ENCODE measurements around the gene TMEM258. TPM values are rescaled to one million over a fixed set of nuclear protein-coding genes. Genes with fewer than 3 reads are reported as not detected.

Gene TMEM258
- total RNA-seq, 2 donors from 2014 or later: 146 to 169 TPM

GRCh38 chr11:61753672-61754071 lies 38.7 kb downstream of the TMEM258 start:
- H3K36me3 Mint-ChIP-seq (ENCODE audit: insufficient read depth in 2 of 2): no peaks in the 10 kb centered on the region
- H3K9me3 Mint-ChIP-seq: no peaks in the 10 kb centered on the region
- peaks cover 27% of the 10 kb centered on the region for H3K4me1 Mint-ChIP-seq (ENCODE audit: low read depth)
- peaks cover 30% of the 10 kb centered on the region for H3K27me3 Mint-ChIP-seq (ENCODE audit: low read depth)
- H3K4me3 Mint-ChIP-seq: peak overlapping the region; percentile 78 to 81
- DNase-seq (no peak), ATAC-seq (replicated peaks in 1 of 2) (no peak)
- no peak overlapping the region for H3K27ac Mint-ChIP-seq

DNA sequence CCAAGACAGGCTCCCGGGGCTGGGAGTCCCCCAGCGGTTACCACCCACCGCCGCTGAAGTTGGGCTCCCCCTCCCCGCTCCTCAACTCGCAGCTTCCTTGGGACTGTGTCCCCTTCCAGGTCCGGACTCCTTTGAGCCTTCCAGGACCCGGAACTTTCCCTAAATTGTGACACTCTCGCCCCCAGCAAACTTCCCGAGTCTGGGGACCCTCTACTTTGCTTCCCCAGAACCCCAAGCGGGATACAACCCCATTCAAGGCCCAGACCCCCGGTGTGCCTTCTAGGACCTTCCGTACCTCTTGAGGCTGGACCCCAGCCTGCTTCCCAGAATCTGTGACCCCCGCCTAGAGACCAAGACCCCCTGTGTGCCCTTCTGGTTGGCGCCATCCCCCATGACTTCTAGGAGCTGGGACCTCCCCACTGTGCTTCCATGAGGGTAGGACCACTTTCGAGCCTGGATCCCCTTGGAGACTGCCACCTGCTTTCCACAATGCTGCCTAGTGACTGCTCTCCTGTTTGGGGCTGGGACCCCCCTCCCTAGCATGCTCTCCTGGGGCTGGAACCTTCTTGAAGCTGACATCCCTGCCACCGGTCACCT lies 39.4 kb downstream of the TMEM258 start:
- H3K36me3 Mint-ChIP-seq (ENCODE audit: insufficient read depth in 2 of 2): no peaks in the 10 kb centered on the region
- peak overlapping the region; percentile 78 to 81 for H3K4me3 Mint-ChIP-seq
- DNase-seq (no peak), ATAC-seq (replicated peaks in 1 of 2) (peak in 1 of 2 donors; percentile 1)
- H3K9me3 Mint-ChIP-seq: no peaks in the 10 kb centered on the region
- H3K27ac Mint-ChIP-seq: no peak overlapping the region
- peaks cover 27% of the 10 kb centered on the region for H3K4me1 Mint-ChIP-seq (ENCODE audit: low read depth)
- peaks cover 30% of the 10 kb centered on the region for H3K27me3 Mint-ChIP-seq (ENCODE audit: low read depth)

DNA sequence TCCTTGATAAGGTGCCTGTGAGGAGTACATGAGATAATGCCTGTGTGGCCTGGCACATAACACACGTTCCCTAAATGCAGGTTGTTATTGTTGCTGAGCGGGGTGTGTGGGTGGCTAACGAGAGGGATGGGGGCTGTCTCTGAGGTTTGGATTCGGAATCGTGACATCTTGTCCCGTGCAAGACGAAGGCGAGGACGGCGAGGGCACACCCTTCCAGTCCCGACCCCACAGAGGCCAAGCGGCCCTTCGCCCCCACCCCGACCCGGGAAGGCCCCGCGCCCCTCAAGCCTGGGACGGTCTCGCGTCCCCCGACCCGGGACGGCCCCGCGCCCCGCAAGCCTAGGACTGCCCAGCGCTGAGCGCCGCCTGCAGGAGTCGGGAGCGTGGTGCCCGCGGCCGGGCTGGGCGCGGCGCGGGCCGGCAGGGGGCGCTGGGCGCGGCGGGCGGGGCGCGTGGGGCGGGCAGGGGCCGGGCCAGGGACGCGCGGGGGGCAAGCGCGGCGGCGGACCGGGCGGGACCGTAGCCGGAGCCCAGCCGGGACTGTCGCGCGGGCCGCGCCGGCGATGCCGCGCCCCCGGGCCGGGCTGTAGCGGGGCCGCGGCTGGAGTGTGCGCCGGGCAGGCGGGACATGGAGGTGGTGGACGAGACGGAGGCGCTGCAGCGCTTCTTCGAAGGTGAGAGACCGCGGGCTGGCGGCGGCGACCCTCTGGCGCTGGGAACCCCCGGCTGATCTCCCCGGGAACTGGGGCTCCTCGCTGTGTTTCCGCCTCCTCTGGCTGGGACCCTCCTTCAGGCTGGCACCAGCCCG lies 40.1 kb downstream of the TMEM258 start, which contains the start of gene MYRF:
Gene MYRF (plus strand): TSS at position 520 of the 808 bp plus-strand sequence. CDS start 109 bp downstream, at position 629.
- Mint-ChIP-seq H3K27ac (no peak within 1 kb of the TSS), H3K27me3 (ENCODE audit: low read depth) (peaks cover 30% of the 10 kb centered on the region), H3K4me1 (ENCODE audit: low read depth) (peaks cover 27% of the 10 kb centered on the region), H3K4me3 (peak within 1 kb of the TSS; percentile 78 to 81), H3K9me3 (no peaks in the 10 kb centered on the region), H3K36me3 (ENCODE audit: insufficient read depth in 2 of 2) (no peaks in the 10 kb centered on the region)
- ATAC-seq (replicated peaks in 1 of 2) (peak; percentile 82 to 91), DNase-seq (peak; percentile 72 to 76)

- Mint-ChIP-seq H3K27me3 (ENCODE audit: low read depth) (peaks cover 30% of the 10 kb centered on the region), H3K4me3 (peak overlapping the region in 1 of 2 donors; percentile 5), H3K4me1 (ENCODE audit: low read depth) (peaks cover 17% of the 10 kb centered on the region), H3K27ac (no peak overlapping the region), H3K36me3 (ENCODE audit: insufficient read depth in 2 of 2) (no peaks in the 10 kb centered on the region), H3K9me3 (no peaks in the 10 kb centered on the region)
- no peak for ATAC-seq (replicated peaks in 1 of 2)
- DNase-seq: no peak
Measured at GRCh38 chr11:61751384-61751783, 41.0 kb downstream of the TMEM258 start.

GRCh38 chr11:61750631-61751273 lies 41.6 kb downstream of the TMEM258 start:
- ATAC-seq (replicated peaks in 1 of 2) (no peak), DNase-seq (no peak)
- H3K27ac Mint-ChIP-seq: no peak overlapping the region
- peaks cover 13% of the 10 kb centered on the region for H3K4me1 Mint-ChIP-seq (ENCODE audit: low read depth)
- H3K9me3 Mint-ChIP-seq: no peaks in the 10 kb centered on the region
- no peak overlapping the region for H3K4me3 Mint-ChIP-seq
- H3K27me3 Mint-ChIP-seq (ENCODE audit: low read depth): peaks cover 30% of the 10 kb centered on the region
- no peaks in the 10 kb centered on the region for H3K36me3 Mint-ChIP-seq (ENCODE audit: insufficient read depth in 2 of 2)

DNA sequence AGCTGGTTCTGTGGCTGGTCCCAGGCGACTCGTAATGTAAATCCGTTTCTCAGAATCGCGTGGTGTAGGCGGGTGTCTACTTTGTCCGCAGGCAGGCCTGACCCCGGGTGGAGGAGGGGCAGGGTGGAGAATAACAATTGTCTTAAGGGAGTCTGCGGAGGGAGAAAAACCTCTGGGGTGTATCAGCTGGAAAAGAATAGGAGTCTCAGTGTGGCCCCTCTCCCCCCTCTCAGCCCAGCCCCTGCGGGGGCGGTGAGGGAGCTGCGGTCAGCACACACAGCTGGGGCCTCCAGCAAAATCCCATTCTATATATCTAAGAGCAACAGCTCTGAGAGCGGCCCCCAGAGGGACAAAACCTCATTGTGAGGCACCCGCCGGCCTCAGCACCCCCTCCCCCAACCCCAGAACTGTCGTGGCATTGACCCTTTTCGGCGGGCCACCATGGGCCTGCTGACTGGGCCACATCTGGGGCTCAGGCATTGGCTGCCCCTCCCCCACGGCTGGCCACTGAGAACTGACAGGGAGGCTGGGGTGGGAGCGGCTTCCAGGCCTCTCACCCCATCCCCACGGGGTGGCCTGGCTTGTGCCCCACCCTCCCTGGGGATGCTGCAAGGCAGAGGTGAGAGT lies 42.7 kb downstream of the TMEM258 start:
- Mint-ChIP-seq H3K4me3 (no peak overlapping the region), H3K36me3 (ENCODE audit: insufficient read depth in 2 of 2) (no peaks in the 10 kb centered on the region), H3K4me1 (ENCODE audit: low read depth) (peaks cover 13% of the 10 kb centered on the region), H3K9me3 (no peaks in the 10 kb centered on the region), H3K27ac (no peak overlapping the region), H3K27me3 (ENCODE audit: low read depth) (peaks cover 30% of the 10 kb centered on the region)
- ATAC-seq (replicated peaks in 1 of 2) (no peak), DNase-seq (no peak)

- Mint-ChIP-seq H3K9me3 (no peaks in the 10 kb centered on the region), H3K36me3 (ENCODE audit: insufficient read depth in 2 of 2) (no peaks in the 10 kb centered on the region), H3K4me1 (ENCODE audit: low read depth) (peaks cover 2% of the 10 kb centered on the region), H3K27ac (no peak overlapping the region), H3K4me3 (no peak overlapping the region), H3K27me3 (ENCODE audit: low read depth) (peaks cover 19% of the 10 kb centered on the region)
- ATAC-seq (replicated peaks in 1 of 2): no peak
- DNase-seq: no peak
Measured at GRCh38 chr11:61747967-61748285, 44.5 kb downstream of the TMEM258 start.

- Mint-ChIP-seq H3K4me1 (ENCODE audit: low read depth) (no peaks in the 10 kb centered on the region), H3K27me3 (ENCODE audit: low read depth) (peaks cover 17% of the 10 kb centered on the region), H3K9me3 (no peaks in the 10 kb centered on the region), H3K4me3 (no peak overlapping the region), H3K36me3 (ENCODE audit: insufficient read depth in 2 of 2) (no peaks in the 10 kb centered on the region), H3K27ac (no peak overlapping the region)
- DNase-seq (peak; percentile 66 to 68), ATAC-seq (replicated peaks in 1 of 2) (peak; percentile 64)
Measured at GRCh38 chr11:61747192-61747966, 45.0 kb downstream of the TMEM258 start.

- no peak overlapping the region for H3K27ac Mint-ChIP-seq
- peaks cover 17% of the 10 kb centered on the region for H3K27me3 Mint-ChIP-seq (ENCODE audit: low read depth)
- H3K9me3 Mint-ChIP-seq: no peaks in the 10 kb centered on the region
- ATAC-seq (replicated peaks in 1 of 2) (no peak), DNase-seq (no peak)
- H3K4me1 Mint-ChIP-seq (ENCODE audit: low read depth): no peaks in the 10 kb centered on the region
- H3K4me3 Mint-ChIP-seq: no peak overlapping the region
- H3K36me3 Mint-ChIP-seq (ENCODE audit: insufficient read depth in 2 of 2): no peaks in the 10 kb centered on the region
Measured at GRCh38 chr11:61746442-61747191, 45.8 kb downstream of the TMEM258 start.

GRCh38 chr11:61745781-61746441 lies 46.5 kb downstream of the TMEM258 start:
- no peak for DNase-seq
- Mint-ChIP-seq H3K27me3 (ENCODE audit: low read depth) (peaks cover 11% of the 10 kb centered on the region), H3K36me3 (ENCODE audit: insufficient read depth in 2 of 2) (no peaks in the 10 kb centered on the region), H3K9me3 (no peaks in the 10 kb centered on the region), H3K4me1 (ENCODE audit: low read depth) (no peaks in the 10 kb centered on the region), H3K4me3 (no peak overlapping the region), H3K27ac (no peak overlapping the region)
- ATAC-seq (replicated peaks in 1 of 2): no peak

GRCh38 chr11:61744609-61745156 lies 47.7 kb downstream of the TMEM258 start:
- Mint-ChIP-seq H3K4me1 (ENCODE audit: low read depth) (no peaks in the 10 kb centered on the region), H3K27ac (no peak overlapping the region), H3K9me3 (no peaks in the 10 kb centered on the region), H3K4me3 (no peak overlapping the region), H3K36me3 (ENCODE audit: insufficient read depth in 2 of 2) (no peaks in the 10 kb centered on the region), H3K27me3 (ENCODE audit: low read depth) (peaks cover 7% of the 10 kb centered on the region)
- DNase-seq (no peak), ATAC-seq (replicated peaks in 1 of 2) (no peak)
